ENCODE data around the gene JUN.

The JUN gene

DNA sequence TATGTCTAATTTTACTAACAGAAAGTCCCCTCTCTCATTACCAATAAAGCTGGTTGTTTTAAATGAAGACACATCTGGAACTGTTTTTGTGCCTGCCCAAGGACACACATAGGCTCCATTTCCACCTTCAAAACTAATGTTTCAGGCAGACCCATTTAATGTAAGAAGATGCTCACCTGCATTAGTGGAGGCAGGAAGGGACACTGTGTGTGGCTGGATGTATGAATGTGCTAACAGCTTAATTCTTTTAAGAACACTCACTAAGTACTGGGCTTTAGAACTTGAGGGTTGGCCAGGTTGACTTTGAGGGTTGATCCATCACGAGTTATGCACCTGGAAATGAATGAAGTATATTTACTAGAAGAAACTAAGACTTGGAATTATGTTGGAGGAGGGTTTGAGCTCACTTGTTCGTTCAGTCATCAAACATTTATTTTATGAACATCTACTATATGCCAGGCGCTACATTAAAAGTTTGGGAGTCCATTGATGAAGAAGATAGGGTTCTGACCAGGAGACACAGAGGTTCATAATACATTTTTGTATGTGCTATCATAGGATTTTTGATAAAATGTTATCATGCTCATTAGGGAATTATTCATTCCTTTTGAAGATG lies 5.4 kb downstream of the JUN start:
- TF ChIP-seq, protein P1, sequence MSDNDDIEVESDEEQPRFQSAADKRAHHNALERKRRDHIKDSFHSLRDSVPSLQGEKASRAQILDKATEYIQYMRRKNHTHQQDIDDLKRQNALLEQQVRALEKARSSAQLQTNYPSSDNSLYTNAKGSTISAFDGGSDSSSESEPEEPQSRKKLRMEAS (IDR thresholded peaks at IDR 0.05), result no peak
- TF ChIP-seq EP300 (IDR thresholded peaks at IDR 0.05; ENCODE audit: borderline replicate concordance), result no peak
- TF ChIP-seq YY1 (IDR thresholded peaks at IDR 0.05; ENCODE audit: low read depth), result no peak
- no peak for TF ChIP-seq ZBTB7A (IDR thresholded peaks at IDR 0.05; ENCODE audit: low read depth)
- no peak for TF ChIP-seq TEAD4 (IDR thresholded peaks at IDR 0.05)
- no peak for TF ChIP-seq NFIC (IDR thresholded peaks at IDR 0.05)
- TF ChIP-seq, protein P2, sequence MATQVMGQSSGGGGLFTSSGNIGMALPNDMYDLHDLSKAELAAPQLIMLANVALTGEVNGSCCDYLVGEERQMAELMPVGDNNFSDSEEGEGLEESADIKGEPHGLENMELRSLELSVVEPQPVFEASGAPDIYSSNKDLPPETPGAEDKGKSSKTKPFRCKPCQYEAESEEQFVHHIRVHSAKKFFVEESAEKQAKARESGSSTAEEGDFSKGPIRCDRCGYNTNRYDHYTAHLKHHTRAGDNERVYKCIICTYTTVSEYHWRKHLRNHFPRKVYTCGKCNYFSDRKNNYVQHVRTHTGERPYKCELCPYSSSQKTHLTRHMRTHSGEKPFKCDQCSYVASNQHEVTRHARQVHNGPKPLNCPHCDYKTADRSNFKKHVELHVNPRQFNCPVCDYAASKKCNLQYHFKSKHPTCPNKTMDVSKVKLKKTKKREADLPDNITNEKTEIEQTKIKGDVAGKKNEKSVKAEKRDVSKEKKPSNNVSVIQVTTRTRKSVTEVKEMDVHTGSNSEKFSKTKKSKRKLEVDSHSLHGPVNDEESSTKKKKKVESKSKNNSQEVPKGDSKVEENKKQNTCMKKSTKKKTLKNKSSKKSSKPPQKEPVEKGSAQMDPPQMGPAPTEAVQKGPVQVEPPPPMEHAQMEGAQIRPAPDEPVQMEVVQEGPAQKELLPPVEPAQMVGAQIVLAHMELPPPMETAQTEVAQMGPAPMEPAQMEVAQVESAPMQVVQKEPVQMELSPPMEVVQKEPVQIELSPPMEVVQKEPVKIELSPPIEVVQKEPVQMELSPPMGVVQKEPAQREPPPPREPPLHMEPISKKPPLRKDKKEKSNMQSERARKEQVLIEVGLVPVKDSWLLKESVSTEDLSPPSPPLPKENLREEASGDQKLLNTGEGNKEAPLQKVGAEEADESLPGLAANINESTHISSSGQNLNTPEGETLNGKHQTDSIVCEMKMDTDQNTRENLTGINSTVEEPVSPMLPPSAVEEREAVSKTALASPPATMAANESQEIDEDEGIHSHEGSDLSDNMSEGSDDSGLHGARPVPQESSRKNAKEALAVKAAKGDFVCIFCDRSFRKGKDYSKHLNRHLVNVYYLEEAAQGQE (IDR thresholded peaks at IDR 0.05; ENCODE audit: low read depth), result no peak
- no peak for TF ChIP-seq RAD21 (IDR thresholded peaks at IDR 0.05; ENCODE audit: low read depth)
- no peak for TF ChIP-seq CREB1 (IDR thresholded peaks at IDR 0.05; ENCODE audit: low read depth)
- TF ChIP-seq FOXM1 (IDR thresholded peaks at IDR 0.05; ENCODE audit: borderline replicate concordance, low read depth), result no peak
- TF ChIP-seq, protein P3, sequence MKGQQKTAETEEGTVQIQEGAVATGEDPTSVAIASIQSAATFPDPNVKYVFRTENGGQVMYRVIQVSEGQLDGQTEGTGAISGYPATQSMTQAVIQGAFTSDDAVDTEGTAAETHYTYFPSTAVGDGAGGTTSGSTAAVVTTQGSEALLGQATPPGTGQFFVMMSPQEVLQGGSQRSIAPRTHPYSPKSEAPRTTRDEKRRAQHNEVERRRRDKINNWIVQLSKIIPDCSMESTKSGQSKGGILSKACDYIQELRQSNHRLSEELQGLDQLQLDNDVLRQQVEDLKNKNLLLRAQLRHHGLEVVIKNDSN (IDR thresholded peaks at IDR 0.05), result no peak
- TF ChIP-seq TCF12 (IDR thresholded peaks at IDR 0.05; ENCODE audit: low read depth), result no peak
- no peak for TF ChIP-seq EGR1 (IDR thresholded peaks at IDR 0.05)
- no peak for TF ChIP-seq TAF1 (IDR thresholded peaks at IDR 0.05; ENCODE audit: low read depth)

DNA sequence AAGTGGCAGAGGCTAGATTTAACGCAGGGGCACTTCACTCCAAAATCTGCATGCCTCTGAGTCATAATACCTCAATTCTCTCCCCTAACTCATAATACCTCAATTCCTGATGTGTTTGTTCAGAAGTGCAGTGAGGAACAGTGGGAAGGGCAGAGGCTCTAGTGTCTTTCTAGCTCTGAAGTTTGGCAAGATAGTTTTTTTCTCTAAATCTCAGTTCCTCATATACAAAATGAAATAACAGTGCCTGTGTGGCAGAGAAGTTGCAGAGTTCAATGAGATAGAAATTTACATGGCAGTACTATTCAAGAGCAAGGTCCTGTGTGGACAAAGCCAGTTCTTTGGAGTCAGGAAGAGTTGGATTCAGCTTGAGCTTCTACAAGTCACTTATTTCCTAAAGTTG lies 9.8 kb downstream of the JUN start:
- TF ChIP-seq, protein P1 (IDR thresholded peaks at IDR 0.05), result no peak
- TF ChIP-seq TAF1 (IDR thresholded peaks at IDR 0.05; ENCODE audit: low read depth), result no peak
- no peak for TF ChIP-seq CEBPB (IDR thresholded peaks at IDR 0.05)
- TF ChIP-seq CREB1 (IDR thresholded peaks at IDR 0.05; ENCODE audit: low read depth), result no peak
- TF ChIP-seq YY1 (IDR thresholded peaks at IDR 0.05; ENCODE audit: low read depth), result no peak
- no peak for TF ChIP-seq ZBTB7A (IDR thresholded peaks at IDR 0.05; ENCODE audit: low read depth)
- TF ChIP-seq NFIC (IDR thresholded peaks at IDR 0.05), result no peak
- TF ChIP-seq, protein P3 (IDR thresholded peaks at IDR 0.05), result no peak
- no peak for TF ChIP-seq FOXM1 (IDR thresholded peaks at IDR 0.05; ENCODE audit: borderline replicate concordance, low read depth)
- no peak for TF ChIP-seq RAD21 (IDR thresholded peaks at IDR 0.05; ENCODE audit: low read depth)
- TF ChIP-seq EP300 (IDR thresholded peaks at IDR 0.05; ENCODE audit: borderline replicate concordance), result no peak
- no peak for TF ChIP-seq TEAD4 (IDR thresholded peaks at IDR 0.05)
- TF ChIP-seq TCF12 (IDR thresholded peaks at IDR 0.05; ENCODE audit: low read depth), result no peak
- TF ChIP-seq, protein P2 (IDR thresholded peaks at IDR 0.05; ENCODE audit: low read depth), result no peak
- no peak for TF ChIP-seq EGR1 (IDR thresholded peaks at IDR 0.05)

DNA sequence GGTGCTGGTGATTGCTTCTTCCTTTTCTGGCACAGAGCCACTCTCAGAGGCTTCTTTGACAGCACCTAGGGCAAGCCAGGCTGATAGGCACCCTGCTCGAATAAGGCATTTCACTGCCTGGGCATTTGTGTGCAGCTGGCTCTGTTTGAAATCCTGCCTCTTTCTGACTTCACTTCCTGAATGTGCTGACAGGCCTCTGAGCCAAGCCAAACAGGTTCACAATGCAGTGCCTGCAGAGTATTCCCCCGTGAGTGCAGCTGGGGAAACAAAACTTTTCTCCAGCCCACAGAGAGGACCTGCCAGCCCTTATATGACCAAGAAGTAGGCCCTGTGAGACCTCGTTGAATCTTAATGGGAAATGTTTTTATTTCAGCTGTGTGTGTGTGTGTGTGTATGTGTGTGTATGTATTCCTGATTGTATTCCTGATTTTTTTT lies 10.4 kb downstream of the JUN start:
- TF ChIP-seq, protein P1 (IDR thresholded peaks at IDR 0.05), result no peak
- TF ChIP-seq CEBPB (IDR thresholded peaks at IDR 0.05), result no peak
- no peak for TF ChIP-seq NFIC (IDR thresholded peaks at IDR 0.05)
- no peak for TF ChIP-seq CREB1 (IDR thresholded peaks at IDR 0.05; ENCODE audit: low read depth)
- TF ChIP-seq, protein P3 (IDR thresholded peaks at IDR 0.05), result no peak
- TF ChIP-seq FOXM1 (IDR thresholded peaks at IDR 0.05; ENCODE audit: borderline replicate concordance, low read depth), result no peak
- TF ChIP-seq TCF12 (IDR thresholded peaks at IDR 0.05; ENCODE audit: low read depth), result no peak
- TF ChIP-seq EGR1 (IDR thresholded peaks at IDR 0.05), result no peak
- no peak for TF ChIP-seq EP300 (IDR thresholded peaks at IDR 0.05; ENCODE audit: borderline replicate concordance)
- no peak for TF ChIP-seq TEAD4 (IDR thresholded peaks at IDR 0.05)
- TF ChIP-seq, protein P2 (IDR thresholded peaks at IDR 0.05; ENCODE audit: low read depth), result no peak
- TF ChIP-seq ZBTB7A (IDR thresholded peaks at IDR 0.05; ENCODE audit: low read depth), result no peak
- no peak for TF ChIP-seq RAD21 (IDR thresholded peaks at IDR 0.05; ENCODE audit: low read depth)
- no peak for TF ChIP-seq TAF1 (IDR thresholded peaks at IDR 0.05; ENCODE audit: low read depth)
- no peak for TF ChIP-seq YY1 (IDR thresholded peaks at IDR 0.05; ENCODE audit: low read depth)

Measured in Ishikawa (cell line).